ENCODE measurements around the gene ANTXR1.

GRCh38 chr2:69213201-69213600 lies 200.2 kb downstream of the ANTXR1 start:
- TF ChIP-seq, protein P1, sequence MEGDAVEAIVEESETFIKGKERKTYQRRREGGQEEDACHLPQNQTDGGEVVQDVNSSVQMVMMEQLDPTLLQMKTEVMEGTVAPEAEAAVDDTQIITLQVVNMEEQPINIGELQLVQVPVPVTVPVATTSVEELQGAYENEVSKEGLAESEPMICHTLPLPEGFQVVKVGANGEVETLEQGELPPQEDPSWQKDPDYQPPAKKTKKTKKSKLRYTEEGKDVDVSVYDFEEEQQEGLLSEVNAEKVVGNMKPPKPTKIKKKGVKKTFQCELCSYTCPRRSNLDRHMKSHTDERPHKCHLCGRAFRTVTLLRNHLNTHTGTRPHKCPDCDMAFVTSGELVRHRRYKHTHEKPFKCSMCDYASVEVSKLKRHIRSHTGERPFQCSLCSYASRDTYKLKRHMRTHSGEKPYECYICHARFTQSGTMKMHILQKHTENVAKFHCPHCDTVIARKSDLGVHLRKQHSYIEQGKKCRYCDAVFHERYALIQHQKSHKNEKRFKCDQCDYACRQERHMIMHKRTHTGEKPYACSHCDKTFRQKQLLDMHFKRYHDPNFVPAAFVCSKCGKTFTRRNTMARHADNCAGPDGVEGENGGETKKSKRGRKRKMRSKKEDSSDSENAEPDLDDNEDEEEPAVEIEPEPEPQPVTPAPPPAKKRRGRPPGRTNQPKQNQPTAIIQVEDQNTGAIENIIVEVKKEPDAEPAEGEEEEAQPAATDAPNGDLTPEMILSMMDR (IDR thresholded peaks at IDR 0.05 in 2 of 3, conservative IDR thresholded peaks at IDR 0.05 in 1 of 3; ENCODE audit: borderline replicate concordance in 1 of 3, insufficient read depth in 1 of 3, low read depth in 2 of 3, low read length in 2 of 3), result no peak
- TF ChIP-seq, protein P2, sequence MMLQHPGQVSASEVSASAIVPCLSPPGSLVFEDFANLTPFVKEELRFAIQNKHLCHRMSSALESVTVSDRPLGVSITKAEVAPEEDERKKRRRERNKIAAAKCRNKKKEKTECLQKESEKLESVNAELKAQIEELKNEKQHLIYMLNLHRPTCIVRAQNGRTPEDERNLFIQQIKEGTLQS (IDR thresholded peaks at IDR 0.05), result no peak

Measured in HCT116 (cell line).